HS-5 (cell line): ENCODE results near the gene SLC4A5.
"Not testable (repeated sequence)": the region's sequence is repeated elsewhere in the genome, so short reads cannot be mapped to it uniquely, and the experiment has no call there.

ENCODE experiments used
- DNase-seq: peaks from one replicate; pipeline ENCODE4 v3.0.0-alpha.2; 2012; ENCODE audit warnings: low read depth

The SLC4A5 gene

DNA sequence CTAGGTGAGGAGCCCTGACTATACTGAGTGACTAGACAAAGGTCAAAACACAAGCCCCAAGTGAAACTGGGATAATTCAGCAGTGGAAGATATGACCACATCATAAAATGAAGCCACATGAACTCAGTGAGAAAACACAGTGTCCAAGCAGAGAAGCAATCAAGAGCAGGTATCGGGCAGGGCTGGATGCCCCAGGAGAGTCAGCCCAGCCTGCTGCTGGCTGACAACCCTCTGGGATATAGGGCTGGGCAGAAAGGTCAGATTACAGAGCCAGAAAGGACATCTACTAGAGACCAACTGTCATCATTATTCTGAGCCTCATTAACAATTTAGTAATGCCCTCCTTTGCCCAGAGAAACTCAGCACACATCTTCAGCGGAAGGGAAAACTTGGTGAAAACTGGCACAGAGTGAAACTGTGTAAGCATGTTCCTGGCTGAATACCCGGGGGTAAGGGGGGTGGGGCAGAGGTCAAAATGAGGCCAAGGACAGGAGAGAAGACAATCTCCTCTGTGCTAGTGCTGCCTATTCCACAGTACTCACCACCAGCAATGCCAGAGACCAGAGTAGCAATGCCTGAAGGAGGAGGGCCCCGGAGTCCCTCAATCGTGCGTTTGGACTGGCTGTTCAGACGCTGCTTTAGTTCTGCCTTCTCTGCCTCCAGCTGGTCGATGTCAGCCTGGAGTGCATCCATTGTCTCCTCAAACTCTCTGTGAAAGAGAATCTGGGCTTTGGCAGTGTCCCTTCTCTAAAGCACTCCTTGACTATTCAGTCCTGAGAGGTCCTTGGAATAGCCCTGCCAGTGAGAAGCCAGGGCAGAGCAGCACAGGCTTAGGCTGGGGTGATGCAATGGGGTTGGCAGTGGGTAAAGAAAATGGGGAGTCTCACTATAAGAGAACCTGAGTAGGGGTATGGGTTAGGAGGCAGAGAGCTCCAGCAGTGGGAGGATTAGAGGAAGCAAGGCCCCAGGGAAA lies 21.6 kb upstream of the SLC4A5 start:
- DNase-seq, result no peak

GRCh38 chr2:74361327-74361726 lies 18.1 kb upstream of the SLC4A5 start:
- no peak for DNase-seq

GRCh38 chr2:74357627-74358026 lies 14.4 kb upstream of the SLC4A5 start:
- no peak for DNase-seq

GRCh38 chr2:74349889-74350288 lies 6.7 kb upstream of the SLC4A5 start:
- no peak for DNase-seq

DNA sequence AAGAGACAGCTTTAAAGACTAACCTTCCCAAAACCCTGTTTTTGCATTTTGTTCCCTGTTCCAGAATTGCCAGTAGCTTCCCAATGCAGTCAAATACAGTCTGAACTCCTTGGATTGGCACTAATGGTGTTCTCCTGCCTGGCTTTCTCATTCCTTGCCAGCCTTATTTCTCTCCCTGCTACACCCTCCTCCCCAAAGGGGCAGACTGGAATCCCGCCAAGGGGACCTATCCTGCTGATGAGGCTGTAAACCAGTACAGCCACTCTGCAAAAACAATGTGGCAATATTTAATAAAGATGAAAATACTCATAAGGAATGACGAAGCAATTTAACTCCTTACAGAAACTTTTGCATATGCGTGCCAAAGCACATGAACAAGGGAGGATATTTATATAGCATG lies 4.5 kb upstream of the SLC4A5 start:
- DNase-seq, result no peak

GRCh38 chr2:74347303-74347702 lies 4.1 kb upstream of the SLC4A5 start:
- no peak for DNase-seq

DNA sequence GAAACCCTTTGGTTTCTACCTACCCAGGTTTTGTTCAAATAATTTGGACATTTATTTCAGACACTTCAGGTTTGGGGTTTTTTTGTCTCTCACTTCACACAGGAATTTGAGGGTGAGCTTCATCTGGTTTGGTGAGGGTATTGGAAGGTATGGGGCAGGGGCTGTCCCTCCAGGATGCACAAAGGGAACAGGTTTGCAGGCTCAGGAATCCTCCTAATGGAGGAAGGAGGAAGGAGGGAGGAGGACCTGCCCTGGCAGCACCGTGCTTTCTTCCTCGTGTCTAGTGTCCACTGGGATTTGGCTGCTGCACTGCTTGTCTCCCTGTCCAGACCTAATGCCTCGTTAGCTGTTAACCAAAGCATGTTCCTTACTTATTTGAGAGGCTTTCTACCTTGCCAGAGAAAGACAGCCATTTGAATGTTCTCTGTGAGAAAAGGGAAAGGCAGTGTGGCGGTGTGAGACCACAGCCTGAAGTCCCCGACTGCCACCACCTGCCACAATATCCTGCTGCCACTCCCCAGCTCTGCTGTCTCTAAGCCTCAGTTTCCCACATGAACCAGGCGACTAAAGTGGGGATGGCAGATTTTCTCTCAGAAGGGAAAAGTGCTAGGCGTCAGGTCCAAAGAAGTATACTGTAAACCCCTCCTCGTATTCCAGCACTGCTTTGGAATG lies 2.2 kb upstream of the SLC4A5 start:
- no peak for DNase-seq

GRCh38 chr2:74336227-74336626 lies 7.0 kb downstream of the SLC4A5 start:
- DNase-seq, result not testable (repeated sequence)

DNA sequence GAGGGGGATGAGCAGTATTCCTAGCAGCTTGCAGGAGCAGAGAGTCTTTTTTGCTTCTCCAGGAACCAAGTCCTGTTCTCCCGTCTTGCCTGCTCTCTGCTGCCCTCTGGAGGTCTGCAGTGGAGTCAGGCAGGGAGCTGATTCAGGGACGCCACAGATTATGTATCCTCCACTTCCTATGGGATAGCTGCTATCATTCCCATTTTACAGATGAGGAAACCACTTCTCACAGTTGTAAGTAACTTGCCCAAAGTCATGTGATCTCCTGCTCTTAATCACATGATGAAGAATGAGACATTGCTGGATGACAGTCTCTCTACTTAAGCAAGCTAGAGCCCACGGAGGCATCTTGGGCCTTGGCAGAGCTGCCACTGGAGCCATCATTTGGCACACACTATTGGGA lies 8.3 kb downstream of the SLC4A5 start:
- DNase-seq, result no peak

DNA sequence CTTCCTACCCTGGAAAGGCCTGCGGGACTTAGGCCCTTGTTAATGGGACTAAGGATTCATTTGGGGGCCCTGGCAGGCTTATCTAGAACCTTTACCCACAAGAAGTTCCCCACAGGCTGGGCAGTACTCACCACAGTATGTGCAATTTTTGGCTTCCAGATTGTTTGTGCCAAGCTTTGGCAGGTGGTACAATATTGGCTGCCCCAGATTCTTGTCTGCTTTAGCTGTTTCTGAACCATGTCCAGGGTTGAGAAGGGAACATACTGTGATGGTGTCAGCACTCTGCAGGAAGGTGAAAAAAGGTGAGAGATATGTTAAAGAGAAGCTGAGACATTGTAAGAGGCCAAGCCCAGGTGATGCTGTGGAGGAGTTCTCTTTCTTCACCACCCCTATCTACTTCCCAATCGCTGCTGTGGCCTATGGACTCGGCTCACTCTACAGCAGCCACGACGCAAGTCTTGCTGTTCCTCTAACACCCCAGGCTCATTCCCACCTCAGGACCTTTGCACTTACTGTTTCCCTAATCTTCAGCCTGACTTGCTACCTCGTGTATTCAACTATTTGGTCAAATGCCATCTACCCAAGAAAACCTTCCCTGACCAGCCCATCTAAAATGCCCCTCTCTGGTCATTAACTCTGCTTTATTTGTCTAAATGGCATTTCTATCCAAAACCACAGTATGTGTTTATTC lies 9.2 kb downstream of the SLC4A5 start:
- no peak for DNase-seq

GRCh38 chr2:74333175-74333574 lies 10.0 kb downstream of the SLC4A5 start:
- DNase-seq, result no peak

GRCh38 chr2:74332550-74333174 lies 10.6 kb downstream of the SLC4A5 start:
- no peak for DNase-seq

GRCh38 chr2:74328573-74328972 lies 14.6 kb downstream of the SLC4A5 start:
- DNase-seq, result no peak

DNA sequence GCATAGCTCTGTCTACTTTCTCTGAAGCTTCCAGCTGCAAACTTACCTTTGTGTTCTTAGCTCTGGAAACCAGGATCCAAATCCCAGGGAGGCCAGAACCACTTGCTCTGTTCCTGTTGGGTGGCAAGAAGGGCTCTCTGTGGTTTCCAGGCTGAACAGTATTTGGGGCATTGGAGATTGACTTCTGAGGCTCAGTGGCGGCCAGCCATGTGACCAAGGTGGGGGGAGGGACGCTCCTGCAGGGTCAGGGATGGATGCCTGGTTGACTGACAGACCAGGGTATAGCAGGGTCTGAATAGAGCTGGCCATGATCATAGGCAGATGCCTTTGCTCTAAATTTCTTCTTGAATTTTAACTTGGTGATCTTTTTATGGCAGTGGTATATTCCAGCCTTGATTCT lies 15.1 kb downstream of the SLC4A5 start:
- no peak for DNase-seq

- DNase-seq, result no peak
These were observed 15.6 kb downstream of the SLC4A5 start for GRCh38 chr2:74327627-74328026.

DNA sequence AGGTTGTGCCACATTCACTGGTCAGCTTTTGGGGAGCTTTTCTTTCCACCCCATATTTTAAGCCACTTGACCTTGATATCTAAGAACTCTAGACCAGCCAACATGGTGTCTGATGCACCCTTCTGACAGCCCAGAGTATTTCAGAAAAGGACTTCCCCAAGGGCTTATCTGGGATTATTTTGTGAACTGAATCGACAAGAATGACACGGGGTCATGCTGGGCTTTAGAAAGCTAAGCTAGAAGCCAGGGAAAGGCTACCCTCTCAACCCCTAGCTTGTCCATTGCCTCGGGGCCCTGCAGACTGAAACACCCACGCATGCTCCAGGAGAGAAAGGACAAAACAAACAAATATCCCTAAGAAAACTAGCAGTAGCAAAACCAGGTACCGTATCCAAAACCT lies 16.0 kb downstream of the SLC4A5 start:
- no peak for DNase-seq

DNA sequence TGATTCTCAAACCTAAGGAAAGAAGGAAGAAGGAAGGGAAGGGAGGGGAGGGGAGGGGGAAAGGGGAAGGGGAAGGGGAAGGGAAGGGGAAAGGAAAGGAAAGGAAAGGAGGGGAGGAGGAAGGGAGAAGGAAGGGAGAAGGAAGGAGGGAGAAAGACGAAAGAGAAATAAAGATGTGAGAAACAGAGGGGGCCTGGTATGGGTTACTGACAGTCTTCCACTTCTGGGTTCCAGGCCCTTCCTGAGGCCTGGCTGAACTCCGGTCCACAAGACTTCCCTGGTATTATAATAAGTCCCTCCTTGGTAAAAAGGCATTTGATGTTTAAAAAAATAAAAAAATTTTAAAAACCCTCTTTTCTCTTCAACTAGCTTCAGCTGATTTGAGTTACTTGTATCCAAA lies 17.4 kb downstream of the SLC4A5 start:
- DNase-seq, result no peak

GRCh38 chr2:74321737-74322136 lies 21.5 kb downstream of the SLC4A5 start:
- no peak for DNase-seq

GRCh38 chr2:74317701-74318100 lies 25.5 kb downstream of the SLC4A5 start:
- no peak for DNase-seq

DNA sequence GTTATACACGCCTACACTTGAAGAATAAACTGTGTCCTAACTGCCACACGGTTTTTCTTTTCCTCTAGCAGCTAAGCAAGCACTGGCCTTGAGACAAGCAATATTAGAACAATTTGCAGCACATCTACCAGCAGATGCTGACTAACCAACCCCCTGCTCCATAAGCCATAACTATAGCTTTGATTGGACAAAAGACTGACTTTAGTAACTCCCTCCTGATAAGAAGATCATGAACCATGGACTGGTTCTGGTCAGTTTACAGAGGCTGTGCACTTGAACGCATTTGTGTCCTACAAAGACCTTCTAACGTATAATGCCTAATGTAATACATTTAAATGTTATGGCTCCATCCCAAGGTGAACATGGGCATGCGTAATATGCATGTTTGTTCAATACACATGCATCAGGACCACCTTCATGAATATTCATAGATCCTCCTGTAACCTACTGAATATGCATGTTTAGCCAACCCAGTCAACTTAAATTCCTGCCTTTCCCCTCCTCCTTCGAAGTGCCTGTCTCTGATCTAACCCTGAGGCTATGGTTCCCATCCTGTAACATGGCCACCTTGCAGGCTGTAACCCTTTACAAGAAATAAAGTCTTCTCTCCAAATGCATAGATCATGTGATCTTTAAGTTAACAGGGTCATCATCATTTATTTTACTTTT lies 26.5 kb downstream of the SLC4A5 start:
- no peak for DNase-seq

GRCh38 chr2:74314107-74314506 lies 29.1 kb downstream of the SLC4A5 start:
- DNase-seq, result no peak

DNA sequence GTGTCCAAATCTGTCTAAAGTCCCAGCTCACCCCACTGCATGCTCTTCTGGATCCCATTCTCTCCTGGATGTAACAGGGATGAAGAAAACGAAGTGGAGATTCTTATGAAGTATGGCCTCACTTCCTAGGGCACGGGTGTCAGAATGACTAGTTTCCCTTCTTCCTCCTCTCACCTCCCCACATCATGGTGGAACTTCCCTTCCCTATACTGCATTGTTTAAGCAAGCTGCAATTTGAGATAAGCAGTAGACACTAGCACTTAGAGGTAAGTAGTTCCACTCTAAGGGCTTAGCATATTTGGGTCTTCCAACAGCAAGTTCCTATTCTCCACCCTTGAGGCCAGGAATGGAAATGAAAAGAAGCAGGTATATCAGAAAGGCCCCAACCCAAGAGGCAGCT lies 29.7 kb downstream of the SLC4A5 start:
- no peak for DNase-seq
